Bronchial epithelial cell (primary cell): ENCODE data around the gene LOXHD1. TPM values are rescaled to one million over a fixed set of nuclear protein-coding genes. Genes with fewer than 3 reads are reported as not detected.

Experiments
- DNase-seq: peaks from one replicate; pipeline ENCODE4 v3.0.0-alpha.2; 2010; ENCODE audit warnings: low read depth
- FAIRE-seq: peaks from 2 replicates; lab custom pipeline; 2011; peaks lifted over from hg19 to GRCh38; lab: Jason Lieb, UNC
- H3K27me3 ChIP-seq: 2 replicates; pipeline ENCODE4 v1.5.1; 2011; ENCODE audit warnings: low read length; ENCODE audit not compliant: control insufficient read depth, insufficient read depth
- H3K36me3 ChIP-seq: 2 replicates; pipeline ENCODE4 v1.5.1; 2011; ENCODE audit warnings: low read length; ENCODE audit not compliant: control insufficient read depth, insufficient read depth
- H3K4me3 ChIP-seq: 2 replicates; pipeline ENCODE4 v1.5.1; 2011; ENCODE audit warnings: mild to moderate bottlenecking, low read depth, low read length, control low read depth
- CTCF ChIP-seq: IDR thresholded peaks from 2 replicates; pipeline ENCODE4 v1.5.1; 2011; ENCODE audit warnings: mild to moderate bottlenecking, moderate library complexity, low read length, control low read depth, inconsistent platforms; ENCODE audit not compliant: insufficient read depth, severe bottlenecking
- total RNA-seq: library from RNA; depleted of rRNA; stranded (reverse); fragments of >200 nt; gene quantifications from 2 replicates; pipeline ENCODE4 v1.2.1, GENCODE V29; 2014

Gene LOXHD1
- total RNA-seq, 1 donor from 2014 or later: not detected

- no peak for TF ChIP-seq CTCF
- Histone ChIP-seq H3K36me3 (no peaks in the 10 kb centered on the region), H3K4me3 (no peak overlapping the region), H3K27me3 (no peaks in the 10 kb centered on the region)
- FAIRE-seq: no peak
- no peak for DNase-seq
These were observed 75.4 kb downstream of the LOXHD1 start for GRCh38 chr18:46581648-46582047.

GRCh38 chr18:46578987-46579386 is 78.0 kb downstream of the LOXHD1 start:
- no peak for TF ChIP-seq CTCF
- Histone ChIP-seq H3K36me3 (no peaks in the 10 kb centered on the region), H3K4me3 (no peak overlapping the region), H3K27me3 (no peaks in the 10 kb centered on the region)
- no peak for DNase-seq
- peak; percentile 60 for FAIRE-seq

- Histone ChIP-seq H3K27me3 (no peaks in the 10 kb centered on the region), H3K4me3 (no peak overlapping the region), H3K36me3 (no peaks in the 10 kb centered on the region)
- no peak for TF ChIP-seq CTCF
- no peak for FAIRE-seq
- DNase-seq: no peak
These were observed 79.5 kb downstream of the LOXHD1 start for GRCh38 chr18:46577546-46577945.

- H3K36me3 ChIP-seq: no peaks in the 10 kb centered on the region
- H3K27me3 ChIP-seq: no peaks in the 10 kb centered on the region
- DNase-seq (no peak), FAIRE-seq (no peak)
- H3K4me3 ChIP-seq: no peak overlapping the region
- TF ChIP-seq CTCF: no peak
These were observed 81.2 kb downstream of the LOXHD1 start for GRCh38 chr18:46575851-46576250.

- H3K36me3 ChIP-seq: no peaks in the 10 kb centered on the region
- DNase-seq: no peak
- no peak for TF ChIP-seq CTCF
- no peak for FAIRE-seq
- H3K27me3 ChIP-seq: no peaks in the 10 kb centered on the region
- no peak overlapping the region for H3K4me3 ChIP-seq
These were observed 82.3 kb downstream of the LOXHD1 start for GRCh38 chr18:46574743-46575115.

GRCh38 chr18:46574000-46574742 is 82.8 kb downstream of the LOXHD1 start:
- H3K36me3 ChIP-seq: no peaks in the 10 kb centered on the region
- H3K27me3 ChIP-seq: no peaks in the 10 kb centered on the region
- FAIRE-seq (no peak), DNase-seq (no peak)
- no peak for TF ChIP-seq CTCF
- H3K4me3 ChIP-seq: no peak overlapping the region
